SU-DHL-6 (cell line): ENCODE results near the gene GIMAP1.

Experiments
- EZH2phosphoT487 ChIP-seq: fragments of 200-600 bp; sonication (generic), shearing (Covaris generic); conservative IDR thresholded peaks from 2 replicates; pipeline ENCODE4 v1.6.1; 2018; ENCODE audit warnings: mild to moderate bottlenecking, antibody characterized with exemption, low read length, moderate library complexity, mixed read lengths
- TF ChIP-seq, protein P1 (sequence below): fragments of 200-600 bp; sonication (generic); IDR thresholded peaks from one replicate; pipeline ENCODE4 v1.5.1; 2017; ENCODE audit warnings: antibody characterized with exemption, mild to moderate bottlenecking, low read length, moderate library complexity; ENCODE audit not compliant: insufficient read depth, poor library complexity, severe bottlenecking

DNA sequence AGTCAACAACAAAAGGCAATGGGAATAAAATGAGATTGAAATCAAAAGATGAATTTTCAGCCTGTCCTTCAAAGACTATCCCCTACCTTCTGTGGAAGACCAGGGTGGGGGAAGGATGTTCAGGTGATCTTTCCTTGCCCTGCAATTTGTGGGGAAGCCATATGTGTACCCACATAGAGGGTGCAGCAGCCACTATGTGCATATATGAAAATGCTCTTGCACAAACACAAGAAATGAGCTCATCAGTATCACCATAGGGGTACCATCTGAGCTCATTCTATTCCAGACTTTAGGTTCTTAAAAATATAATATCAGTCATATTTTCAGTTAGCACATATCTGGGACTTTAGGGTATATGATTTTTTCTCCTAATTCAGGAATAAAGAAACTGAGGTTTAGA lies 38.5 kb downstream of the GIMAP1 start:
- TF ChIP-seq, protein P1, sequence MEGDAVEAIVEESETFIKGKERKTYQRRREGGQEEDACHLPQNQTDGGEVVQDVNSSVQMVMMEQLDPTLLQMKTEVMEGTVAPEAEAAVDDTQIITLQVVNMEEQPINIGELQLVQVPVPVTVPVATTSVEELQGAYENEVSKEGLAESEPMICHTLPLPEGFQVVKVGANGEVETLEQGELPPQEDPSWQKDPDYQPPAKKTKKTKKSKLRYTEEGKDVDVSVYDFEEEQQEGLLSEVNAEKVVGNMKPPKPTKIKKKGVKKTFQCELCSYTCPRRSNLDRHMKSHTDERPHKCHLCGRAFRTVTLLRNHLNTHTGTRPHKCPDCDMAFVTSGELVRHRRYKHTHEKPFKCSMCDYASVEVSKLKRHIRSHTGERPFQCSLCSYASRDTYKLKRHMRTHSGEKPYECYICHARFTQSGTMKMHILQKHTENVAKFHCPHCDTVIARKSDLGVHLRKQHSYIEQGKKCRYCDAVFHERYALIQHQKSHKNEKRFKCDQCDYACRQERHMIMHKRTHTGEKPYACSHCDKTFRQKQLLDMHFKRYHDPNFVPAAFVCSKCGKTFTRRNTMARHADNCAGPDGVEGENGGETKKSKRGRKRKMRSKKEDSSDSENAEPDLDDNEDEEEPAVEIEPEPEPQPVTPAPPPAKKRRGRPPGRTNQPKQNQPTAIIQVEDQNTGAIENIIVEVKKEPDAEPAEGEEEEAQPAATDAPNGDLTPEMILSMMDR: no peak
- no peak for TF ChIP-seq EZH2phosphoT487
